Brain microvascular endothelial cell (primary cell): ENCODE measurements around the gene TAS2R43.
"Not testable (repeated sequence)": the region's sequence is repeated elsewhere in the genome, so short reads cannot be mapped to it uniquely, and the experiment has no call there.

Experiments used
- DNase-seq: peaks from one replicate; pipeline ENCODE4 v3.0.0-alpha.2; 2020
- H3K27ac ChIP-seq: fragments of 250-450 bp; sonication (Bioruptor Pico); 2 replicates; pipeline ENCODE4 v1.5.1; 2020; ENCODE audit warnings: mild to moderate bottlenecking, moderate library complexity
- H3K27me3 ChIP-seq: fragments of 250-450 bp; sonication (Bioruptor Pico); replicated peaks from 2 replicates; pipeline ENCODE4 v1.5.1; 2020; ENCODE audit warnings: mild to moderate bottlenecking
- H3K36me3 ChIP-seq: fragments of 250-450 bp; sonication (Bioruptor Pico); replicated peaks from 2 replicates; pipeline ENCODE4 v1.5.1; 2020; ENCODE audit warnings: mild to moderate bottlenecking
- H3K4me3 ChIP-seq: 2 replicates; pipeline ENCODE4 v1.5.1; 2011; ENCODE audit warnings: low read depth, mild to moderate bottlenecking, control low read depth, low read length, moderate library complexity
- in situ Hi-C: cut with HindIII; loops from 2 replicates; pipeline ENCODE4 v1.10.0; 2017; ENCODE audit warnings: low sequenced_read_pairs, low pct_ligation_motif_present
- TF ChIP-seq, protein P1 (sequence below): IDR thresholded peaks from 2 replicates; pipeline ENCODE4 v1.5.1; 2011; ENCODE audit warnings: low read depth, mild to moderate bottlenecking, moderate library complexity, low read length, control low read depth, inconsistent platforms; ENCODE audit errors: missing control alignments

The TAS2R43 gene

DNA sequence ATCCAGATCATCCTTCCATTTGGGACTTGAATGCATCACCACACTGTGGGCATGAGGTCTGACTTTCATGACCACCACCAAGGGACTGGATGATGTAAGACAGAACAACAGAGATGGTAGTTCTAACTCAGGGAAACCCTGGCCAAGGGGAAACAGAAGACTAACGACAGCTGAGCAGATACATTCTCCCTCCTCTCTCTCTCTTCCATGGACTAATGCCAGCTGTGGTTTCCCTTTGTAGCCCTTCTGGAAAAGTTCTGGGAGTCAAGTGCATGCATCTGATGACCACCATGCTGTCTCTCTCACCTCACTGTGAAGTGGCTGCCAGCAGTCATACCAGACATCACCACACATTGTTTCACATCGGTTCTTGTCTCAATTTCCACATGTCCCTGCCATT is 38.9 kb upstream of the TAS2R43 start:
- H3K36me3 ChIP-seq: no peaks in the 10 kb centered on the region
- no peak overlapping the region for H3K27ac ChIP-seq
- TF ChIP-seq, protein P1, sequence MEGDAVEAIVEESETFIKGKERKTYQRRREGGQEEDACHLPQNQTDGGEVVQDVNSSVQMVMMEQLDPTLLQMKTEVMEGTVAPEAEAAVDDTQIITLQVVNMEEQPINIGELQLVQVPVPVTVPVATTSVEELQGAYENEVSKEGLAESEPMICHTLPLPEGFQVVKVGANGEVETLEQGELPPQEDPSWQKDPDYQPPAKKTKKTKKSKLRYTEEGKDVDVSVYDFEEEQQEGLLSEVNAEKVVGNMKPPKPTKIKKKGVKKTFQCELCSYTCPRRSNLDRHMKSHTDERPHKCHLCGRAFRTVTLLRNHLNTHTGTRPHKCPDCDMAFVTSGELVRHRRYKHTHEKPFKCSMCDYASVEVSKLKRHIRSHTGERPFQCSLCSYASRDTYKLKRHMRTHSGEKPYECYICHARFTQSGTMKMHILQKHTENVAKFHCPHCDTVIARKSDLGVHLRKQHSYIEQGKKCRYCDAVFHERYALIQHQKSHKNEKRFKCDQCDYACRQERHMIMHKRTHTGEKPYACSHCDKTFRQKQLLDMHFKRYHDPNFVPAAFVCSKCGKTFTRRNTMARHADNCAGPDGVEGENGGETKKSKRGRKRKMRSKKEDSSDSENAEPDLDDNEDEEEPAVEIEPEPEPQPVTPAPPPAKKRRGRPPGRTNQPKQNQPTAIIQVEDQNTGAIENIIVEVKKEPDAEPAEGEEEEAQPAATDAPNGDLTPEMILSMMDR: no peak
- in situ Hi-C loops: no loop called here
- no peaks in the 10 kb centered on the region for H3K27me3 ChIP-seq
- no peak for DNase-seq
- H3K4me3 ChIP-seq: no peak overlapping the region

DNA sequence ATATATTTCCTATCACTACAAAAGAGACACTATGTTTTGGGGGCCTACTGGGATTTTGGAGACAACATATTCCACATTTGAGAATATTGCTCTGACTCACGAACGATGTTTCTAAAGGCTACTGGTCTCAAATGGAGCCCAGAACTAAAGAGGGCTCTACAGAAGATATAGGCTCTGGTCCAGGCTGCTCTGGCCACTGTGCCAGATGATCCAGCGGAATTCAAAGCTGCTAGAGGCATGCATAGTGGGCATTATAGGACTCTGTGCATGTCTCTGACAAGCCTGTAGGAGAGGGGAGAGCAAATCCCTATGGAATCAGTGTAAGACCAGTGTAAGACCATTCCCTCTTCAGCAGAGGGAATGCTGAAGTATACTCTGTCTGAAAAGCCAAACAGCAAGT is 38.3 kb upstream of the TAS2R43 start:
- in situ Hi-C loops: no loop called here
- TF ChIP-seq, protein P1: no peak

GRCh38 chr12:11114130-11114529 is 22.0 kb upstream of the TAS2R43 start:
- H3K27ac ChIP-seq, in situ Hi-C loops, H3K4me3 ChIP-seq, DNase-seq, H3K27me3 ChIP-seq, H3K36me3 ChIP-seq: not testable (repeated sequence)

More for the DNA sequence above, 38.3 kb upstream of the TAS2R43 start:
- Histone ChIP-seq H3K4me3 (no peak overlapping the region), H3K27me3 (no peaks in the 10 kb centered on the region), H3K36me3 (no peaks in the 10 kb centered on the region), H3K27ac (no peak overlapping the region)
- no peak for DNase-seq

- H3K27ac ChIP-seq, H3K27me3 ChIP-seq, in situ Hi-C loops, H3K36me3 ChIP-seq, DNase-seq, H3K4me3 ChIP-seq: not testable (repeated sequence)
Measured at GRCh38 chr12:11111213-11111612, 19.1 kb upstream of the TAS2R43 start.

DNA sequence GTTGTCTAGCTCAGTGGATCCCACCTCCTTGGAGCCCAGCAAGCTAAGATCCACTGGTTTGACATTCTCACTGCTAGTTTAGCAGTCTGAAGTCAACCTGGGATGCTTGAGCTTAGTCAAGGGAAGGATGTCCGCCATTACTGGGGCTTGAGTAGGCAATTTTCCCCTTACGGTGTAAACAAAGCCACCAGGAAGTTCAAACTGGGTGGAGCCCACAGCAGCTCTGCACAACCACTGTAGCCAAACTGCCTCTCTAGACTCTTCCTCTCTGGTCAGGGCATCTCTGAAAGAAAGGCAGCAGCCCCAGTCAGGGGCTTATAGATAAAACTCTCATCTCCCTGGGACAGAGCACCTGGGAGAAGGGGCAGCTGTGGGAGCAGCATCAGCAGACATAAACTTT is 16.7 kb upstream of the TAS2R43 start:
- H3K4me3 ChIP-seq: no peak overlapping the region
- in situ Hi-C loops: no loop called here
- DNase-seq: no peak
- TF ChIP-seq, protein P1: no peak
- no peaks in the 10 kb centered on the region for H3K27me3 ChIP-seq
- no peak overlapping the region for H3K27ac ChIP-seq
- H3K36me3 ChIP-seq: no peaks in the 10 kb centered on the region

GRCh38 chr12:11107719-11108118 is 15.6 kb upstream of the TAS2R43 start:
- Histone ChIP-seq H3K36me3 (no peaks in the 10 kb centered on the region), H3K27ac (no peak overlapping the region), H3K4me3 (no peak overlapping the region), H3K27me3 (no peaks in the 10 kb centered on the region)
- in situ Hi-C loops: no loop called here
- DNase-seq: no peak
- TF ChIP-seq, protein P1: no peak

- in situ Hi-C loops: no loop called here
- no peak overlapping the region for H3K4me3 ChIP-seq
- H3K36me3 ChIP-seq: no peaks in the 10 kb centered on the region
- no peak overlapping the region for H3K27ac ChIP-seq
- no peaks in the 10 kb centered on the region for H3K27me3 ChIP-seq
- DNase-seq: no peak
- TF ChIP-seq, protein P1: no peak
Measured at GRCh38 chr12:11106288-11106687, 14.2 kb upstream of the TAS2R43 start.
